Right cardiac atrium (tissue), 5 donors: Measurements from ENCODE around the gene POR. TPM values are rescaled to one million over a fixed set of nuclear protein-coding genes. Genes with fewer than 3 reads are reported as not detected.

ENCODE experiments used
- ATAC-seq, 2 donors: fragments of 200-7000 bp; cut with Tn5 transposase; one replicate each; pipeline versions ENCODE4 v1.8.0 to v1.9.1; 2020; ENCODE audit warnings: moderate library complexity in 2 of 2, mild to moderate bottlenecking in 1 of 2
- DNase-seq, 3 donors: peaks; one replicate each; pipeline ENCODE4 v3.0.0-alpha.2; 2020
- H3K27ac ChIP-seq: one replicate; pipeline ENCODE4 v1.5.1; 2013; ENCODE audit warnings: mild to moderate bottlenecking, low read length, control low read depth, moderate library complexity
- H3K27me3 ChIP-seq: one replicate; pipeline ENCODE4 v1.6.1; 2013; ENCODE audit not compliant: control insufficient read depth, insufficient read depth
- H3K4me1 ChIP-seq: one replicate; pipeline ENCODE4 v1.6.1; 2013; ENCODE audit warnings: low read length; ENCODE audit not compliant: control insufficient read depth, insufficient read depth
- H3K4me3 ChIP-seq: one replicate; pipeline ENCODE4 v1.5.1; 2013; ENCODE audit warnings: low read length, control low read depth
- H3K9me3 ChIP-seq: one replicate; pipeline ENCODE4 v1.6.1; 2013; ENCODE audit warnings: low read length; ENCODE audit not compliant: control insufficient read depth
- WGBS: extraction: QIAGEN DNeasy Blood & Tissue Kit; methylation state at CpG from one replicate; pipeline ENCODE4 v1.1.7; 2013; 5-methylcytosine and 5-hydroxymethylcytosine counted together
- intact Hi-C, 4 donors: fragments of 100-400 bp; cut with DNase I; formaldehyde crosslinking; loops; one replicate each; pipeline versions ENCODE4 v1.11.0 to v1.14.0; 2022 to 2023
- polyA plus RNA-seq: library from polyadenylated mRNA; stranded (reverse); fragments of 200-250 nt; gene quantifications from one replicate; pipeline ENCODE4 v1.2.3, GENCODE V29; 2013
- total RNA-seq, 4 donors: library from RNA; stranded (reverse); fragmentation: NEBNext Ultra II Directional; extraction: Animal tissue kit (Norgen Biotek cat#: 25700); gene quantifications; one replicate each; pipeline ENCODE4 v1.2.1, GENCODE V29; 2021
- donor health status: healthy with polysubstance abuse.
- donor health status: DM: no; HTN: yes; CAD: no.
- donor health status: DM: no; HTN: no; CAD: no.
- donor health status: DM: no; HTN: yes; CAD: no; lungs with severe emphysema.
- donor health status: DM: yes; HTN: yes; CAD: no.

The POR gene
- total and polyA plus RNA-seq, 5 donors, result 47.4 to 122 (median 61.1) TPM

- no peaks in the 10 kb centered on the region for H3K9me3 ChIP-seq
- no peaks in the 10 kb centered on the region for H3K27me3 ChIP-seq
- H3K27ac ChIP-seq, result no peak overlapping the region
- H3K4me1 ChIP-seq, result peaks cover 5% of the 10 kb centered on the region
- peak in 1 of 2 donors; percentile 4 for ATAC-seq
- WGBS, result 84% methylated on average over 41 of the region's 41 CpGs
- no peak overlapping the region for H3K4me3 ChIP-seq
- peak; percentile 55 to 81 (median 79) for DNase-seq
- intact Hi-C loops, result loop anchor here in 1 of 4 donors (10.0 kb wide), 1 partner anchor 69 kb away; no protein-coding TSS in a partner anchor
Measured at GRCh38 chr7:75985518-75986146, 70.7 kb downstream of the POR start.

- no peak for ATAC-seq
- 80% methylated on average over 20 of the region's 20 CpGs for WGBS
- intact Hi-C loops, result loop anchor here in 1 of 4 donors (10.0 kb wide), 1 partner anchor 69 kb away; no protein-coding TSS in a partner anchor
- no peaks in the 10 kb centered on the region for H3K9me3 ChIP-seq
- DNase-seq, result peak in 2 of 3 donors; percentile 20 to 51
- no peak overlapping the region for H3K27ac ChIP-seq
- H3K4me1 ChIP-seq, result peaks cover 8% of the 10 kb centered on the region
- H3K27me3 ChIP-seq, result no peaks in the 10 kb centered on the region
- no peak overlapping the region for H3K4me3 ChIP-seq
Measured at GRCh38 chr7:75986147-75986781, 71.3 kb downstream of the POR start.

- H3K27ac ChIP-seq, result no peak overlapping the region
- intact Hi-C loops, result loop anchor here in 1 of 4 donors (10.0 kb wide), 1 partner anchor 68 kb away; no protein-coding TSS in a partner anchor
- H3K4me1 ChIP-seq, result peaks cover 8% of the 10 kb centered on the region
- ATAC-seq (no peak), DNase-seq (peak in 2 of 3 donors; percentile 20 to 63)
- H3K4me3 ChIP-seq, result no peak overlapping the region
- 91% methylated on average over 32 of the region's 32 CpGs for WGBS
- H3K9me3 ChIP-seq, result no peaks in the 10 kb centered on the region
- H3K27me3 ChIP-seq, result no peaks in the 10 kb centered on the region
Measured at GRCh38 chr7:75987026-75987804, 72.3 kb downstream of the POR start.

- H3K27ac ChIP-seq, result no peak overlapping the region
- no peaks in the 10 kb centered on the region for H3K9me3 ChIP-seq
- intact Hi-C loops, result loop anchor here in 1 of 4 donors (10.0 kb wide), 1 partner anchor 67 kb away; no protein-coding TSS in a partner anchor
- no peak overlapping the region for H3K4me3 ChIP-seq
- H3K4me1 ChIP-seq, result peaks cover 8% of the 10 kb centered on the region
- DNase-seq (peak in 1 of 3 donors; percentile 13), ATAC-seq (no peak)
- WGBS, result 86% methylated on average over 30 of the region's 30 CpGs
- H3K27me3 ChIP-seq, result no peaks in the 10 kb centered on the region
Measured at GRCh38 chr7:75987805-75988567, 73.0 kb downstream of the POR start.

GRCh38 chr7:75988568-75989499 is 73.9 kb downstream of the POR start:
- no peak overlapping the region for H3K4me3 ChIP-seq
- 41% methylated on average over 24 of the region's 31 CpGs for WGBS

GRCh38 chr7:75989500-75990388 is 74.8 kb downstream of the POR start:
- Histone ChIP-seq H3K27me3 (no peaks in the 10 kb centered on the region), H3K4me3 (no peak overlapping the region), H3K9me3 (no peaks in the 10 kb centered on the region), H3K27ac (peak overlapping the region; percentile 93), H3K4me1 (peaks cover 14% of the 10 kb centered on the region)
- DNase-seq (peak; percentile 74 to 91 (median 88)), ATAC-seq (peak in 1 of 2 donors; percentile 1)
- WGBS, result 42% methylated on average over 21 of the region's 21 CpGs
- intact Hi-C loops, result loop anchor here in 2 of 4 donors (5.0 to 10.0 kb wide), 2 partner anchors 65 to 72 kb away; partner anchors contain the start of gene POR (in 1 of the 2)

More at GRCh38 chr7:75988568-75989499, 73.9 kb downstream of the POR start:
- H3K9me3 ChIP-seq, result no peaks in the 10 kb centered on the region
- peak; percentile 56 to 87 (median 82) for DNase-seq
- peak overlapping the region; percentile 93 for H3K27ac ChIP-seq
- peaks cover 14% of the 10 kb centered on the region for H3K4me1 ChIP-seq
- peak in 1 of 2 donors; percentile 12 for ATAC-seq
- intact Hi-C loops, result loop anchor here in 1 of 4 donors (10.0 kb wide), 1 partner anchor 66 kb away; no protein-coding TSS in a partner anchor
- H3K27me3 ChIP-seq, result no peaks in the 10 kb centered on the region

GRCh38 chr7:75991531-75992082 is 76.7 kb downstream of the POR start:
- Histone ChIP-seq H3K27me3 (no peaks in the 10 kb centered on the region), H3K9me3 (no peaks in the 10 kb centered on the region), H3K27ac (no peak overlapping the region), H3K4me1 (peaks cover 14% of the 10 kb centered on the region), H3K4me3 (no peak overlapping the region)
- intact Hi-C loops, result loop anchor here in 1 of 4 donors (5.0 kb wide), 1 partner anchor 74 kb away; the partner anchor contains the start of gene POR
- WGBS, result 97% methylated on average over 9 of the region's 9 CpGs
- ATAC-seq, result no peak
- no peak for DNase-seq

GRCh38 chr7:75992083-75992755 is 77.3 kb downstream of the POR start:
- Histone ChIP-seq H3K27me3 (no peaks in the 10 kb centered on the region), H3K4me1 (peaks cover 14% of the 10 kb centered on the region), H3K9me3 (no peaks in the 10 kb centered on the region), H3K27ac (peak overlapping the region; percentile 53), H3K4me3 (no peak overlapping the region)
- intact Hi-C loops, result loop anchor here in 1 of 4 donors (5.0 kb wide), 1 partner anchor 75 kb away; the partner anchor contains the start of gene POR
- 74% methylated on average over 20 of the region's 20 CpGs for WGBS
- peak; percentile 61 to 76 (median 69) for DNase-seq
- no peak for ATAC-seq
